HUES6 (cell line): ENCODE results near the gene VSIG10.

ENCODE experiments used
- H3K27ac ChIP-seq: 2 replicates; pipeline ENCODE4 v1.7.0; 2013; ENCODE audit warnings: low read depth, mild to moderate bottlenecking, low read length, inconsistent platforms
- H3K27me3 ChIP-seq: 2 replicates; pipeline ENCODE4 v1.6.1; 2013; ENCODE audit warnings: low read length; ENCODE audit not compliant: control insufficient read depth, insufficient read depth
- H3K36me3 ChIP-seq: 2 replicates; pipeline ENCODE4 v1.6.1; 2013; ENCODE audit warnings: low read length; ENCODE audit not compliant: control insufficient read depth, insufficient read depth
- H3K4me1 ChIP-seq: 2 replicates; pipeline ENCODE4 v1.6.1; 2013; ENCODE audit warnings: low read length; ENCODE audit not compliant: control insufficient read depth, insufficient read depth
- H3K4me3 ChIP-seq: 2 replicates; pipeline ENCODE4 v1.5.1; 2013; ENCODE audit warnings: low read depth, low read length
- H3K9ac ChIP-seq: one replicate; pipeline ENCODE4 v1.6.1; 2013; ENCODE audit warnings: mild to moderate bottlenecking, low read length
- H3K9me3 ChIP-seq: 2 replicates; pipeline ENCODE4 v1.6.1; 2013; ENCODE audit warnings: low read depth, low read length; ENCODE audit not compliant: control insufficient read depth, insufficient read depth

The VSIG10 gene

GRCh38 chr12:118107694-118108093 is 3.9 kb upstream of the VSIG10 start:
- H3K27me3 ChIP-seq: no peaks in the 10 kb centered on the region
- no peak overlapping the region for H3K9ac ChIP-seq
- H3K4me3 ChIP-seq: no peak overlapping the region
- no peak overlapping the region for H3K27ac ChIP-seq
- H3K36me3 ChIP-seq: no peaks in the 10 kb centered on the region
- H3K9me3 ChIP-seq: no peaks in the 10 kb centered on the region
- H3K4me1 ChIP-seq: peaks cover 5% of the 10 kb centered on the region; the same call in 1 of the 2 replicates

- Histone ChIP-seq H3K4me3 (no peak overlapping the region), H3K27me3 (no peaks in the 10 kb centered on the region), H3K27ac (no peak overlapping the region; the same call in 1 of the 2 replicates), H3K9me3 (no peaks in the 10 kb centered on the region), H3K4me1 (peaks cover 10% of the 10 kb centered on the region; the same call in 1 of the 2 replicates), H3K36me3 (no peaks in the 10 kb centered on the region; the same call in 1 of the 2 replicates), H3K9ac (peak overlapping the region; percentile 66)
Measured at GRCh38 chr12:118107011-118107410, 3.2 kb upstream of the VSIG10 start.

DNA sequence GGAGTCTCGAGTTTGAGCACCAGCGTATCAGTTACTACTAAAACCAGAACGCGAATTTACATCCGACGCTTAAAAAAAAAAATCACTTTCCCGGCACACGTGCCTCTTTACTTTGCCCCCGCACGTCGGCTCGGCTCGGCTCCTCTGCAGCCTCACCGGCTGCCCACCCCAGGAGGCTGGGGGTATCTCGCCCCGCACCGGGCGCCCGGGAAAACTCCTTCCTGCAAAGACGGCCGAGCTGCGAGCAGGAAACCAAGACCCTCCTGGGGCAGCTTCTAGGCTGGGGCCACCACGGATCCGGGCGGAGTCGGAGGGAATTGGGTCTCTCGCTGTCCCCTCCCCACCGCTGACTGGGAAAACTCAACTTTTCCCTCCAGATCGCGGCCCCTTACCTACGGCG is 610 bp downstream of the VSIG10 start:
- H3K27ac ChIP-seq: peak overlapping the region; percentile 94
- peaks cover 14% of the 10 kb centered on the region; the same call in 1 of the 2 replicates for H3K4me1 ChIP-seq
- no peaks in the 10 kb centered on the region for H3K9me3 ChIP-seq
- H3K36me3 ChIP-seq: peaks cover 9% of the 10 kb centered on the region
- H3K27me3 ChIP-seq: no peaks in the 10 kb centered on the region
- H3K4me3 ChIP-seq: peak overlapping the region; percentile 84
- peak overlapping the region; percentile 97 for H3K9ac ChIP-seq

DNA sequence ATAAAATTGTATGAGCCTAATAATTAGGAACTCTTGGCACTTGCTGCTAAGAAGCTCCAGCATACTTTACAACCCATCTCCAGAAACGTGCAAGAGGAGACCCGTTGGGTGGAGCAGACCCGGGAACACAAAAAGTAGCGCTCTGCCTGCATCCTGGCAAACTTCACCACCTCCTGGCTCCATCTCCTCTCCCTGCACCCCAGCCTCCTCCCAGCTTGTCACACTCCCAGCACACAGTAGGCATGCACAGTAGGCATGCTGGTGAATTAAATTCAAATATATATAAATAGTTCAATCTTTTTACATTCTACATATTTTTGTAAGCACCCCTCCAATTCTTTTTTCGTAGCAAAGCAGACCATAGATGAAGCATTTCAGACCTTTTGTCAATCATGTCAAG is 1.2 kb downstream of the VSIG10 start:
- H3K4me1 ChIP-seq: peaks cover 17% of the 10 kb centered on the region
- peaks cover 9% of the 10 kb centered on the region for H3K36me3 ChIP-seq
- H3K27ac ChIP-seq: peak overlapping the region; percentile 94; the same call in 1 of the 2 replicates
- H3K4me3 ChIP-seq: peak overlapping the region; percentile 84
- peak overlapping the region; percentile 97 for H3K9ac ChIP-seq
- H3K9me3 ChIP-seq: no peaks in the 10 kb centered on the region
- H3K27me3 ChIP-seq: no peaks in the 10 kb centered on the region

- Histone ChIP-seq H3K4me3 (peak overlapping the region; percentile 84), H3K9ac (peak overlapping the region; percentile 97), H3K27ac (no peak overlapping the region; the same call in 1 of the 2 replicates)
Measured at GRCh38 chr12:118102070-118102469, 1.7 kb downstream of the VSIG10 start.

DNA sequence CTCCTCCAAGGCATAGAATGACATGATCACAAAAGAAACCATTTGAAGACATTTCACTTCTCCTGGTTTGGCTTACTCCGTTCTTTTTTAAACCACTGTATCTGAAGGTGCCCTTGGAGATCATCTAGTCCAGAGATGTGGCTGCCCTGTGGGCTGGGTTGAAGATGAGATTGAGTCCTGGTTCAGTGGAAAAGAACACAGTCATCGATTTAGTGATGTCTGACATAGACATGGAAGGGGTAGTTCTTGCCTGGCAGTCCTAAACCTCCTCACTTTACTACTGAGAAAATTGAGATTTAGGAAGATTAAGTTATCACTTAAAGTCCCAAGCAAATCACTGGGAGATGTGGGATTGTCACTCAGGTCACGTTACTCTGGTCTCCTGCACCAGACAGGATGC is 2.8 kb downstream of the VSIG10 start:
- H3K4me1 ChIP-seq: peaks cover 12% of the 10 kb centered on the region
- peaks cover 12% of the 10 kb centered on the region for H3K36me3 ChIP-seq
- no peaks in the 10 kb centered on the region for H3K27me3 ChIP-seq
- no peak overlapping the region for H3K9ac ChIP-seq
- no peak overlapping the region for H3K27ac ChIP-seq
- no peak overlapping the region for H3K4me3 ChIP-seq
- H3K9me3 ChIP-seq: no peaks in the 10 kb centered on the region

More at GRCh38 chr12:118102070-118102469, 1.7 kb downstream of the VSIG10 start:
- Histone ChIP-seq H3K27me3 (no peaks in the 10 kb centered on the region), H3K36me3 (peaks cover 10% of the 10 kb centered on the region), H3K4me1 (peaks cover 14% of the 10 kb centered on the region), H3K9me3 (no peaks in the 10 kb centered on the region)

DNA sequence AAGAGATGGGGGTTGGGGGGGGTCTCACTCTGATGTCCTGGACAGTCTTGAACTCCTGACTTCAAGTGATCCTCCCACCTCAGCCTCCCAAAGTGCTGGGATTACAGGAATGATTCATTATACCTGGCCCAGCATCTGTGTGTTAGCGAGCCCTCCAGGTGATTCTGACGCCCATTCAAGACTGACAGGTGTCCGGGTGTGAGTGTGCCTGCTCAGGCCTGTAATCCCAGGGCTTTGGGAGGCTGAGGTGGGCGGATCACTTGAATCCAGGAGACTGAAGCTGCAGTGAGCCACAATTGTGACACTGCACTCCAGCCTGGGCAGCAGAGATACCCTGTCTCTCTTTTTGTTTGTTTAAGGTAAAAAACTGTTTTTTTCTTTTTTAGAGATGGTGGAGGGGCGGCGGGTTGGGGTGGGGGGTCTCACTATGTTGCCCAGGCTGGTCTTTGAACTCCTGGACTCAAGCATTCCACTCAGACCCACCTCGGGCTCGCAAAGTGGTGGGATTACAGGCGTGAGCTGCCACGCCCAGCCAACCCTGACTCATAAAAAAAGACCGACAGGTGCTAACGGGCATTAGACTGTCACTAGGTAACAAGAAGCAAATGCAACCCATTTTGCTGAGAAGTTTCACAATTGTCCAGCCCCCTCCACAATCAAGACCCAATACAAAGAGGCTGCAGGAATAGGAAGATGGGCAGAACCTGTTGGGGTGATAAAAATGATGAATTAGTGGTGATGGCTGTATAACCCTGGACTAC is 4.7 kb downstream of the VSIG10 start:
- H3K9ac ChIP-seq: no peak overlapping the region
- no peaks in the 10 kb centered on the region for H3K27me3 ChIP-seq
- no peaks in the 10 kb centered on the region for H3K9me3 ChIP-seq
- H3K27ac ChIP-seq: no peak overlapping the region
- peaks cover 26% of the 10 kb centered on the region for H3K36me3 ChIP-seq
- peaks cover 12% of the 10 kb centered on the region for H3K4me1 ChIP-seq
- H3K4me3 ChIP-seq: no peak overlapping the region

DNA sequence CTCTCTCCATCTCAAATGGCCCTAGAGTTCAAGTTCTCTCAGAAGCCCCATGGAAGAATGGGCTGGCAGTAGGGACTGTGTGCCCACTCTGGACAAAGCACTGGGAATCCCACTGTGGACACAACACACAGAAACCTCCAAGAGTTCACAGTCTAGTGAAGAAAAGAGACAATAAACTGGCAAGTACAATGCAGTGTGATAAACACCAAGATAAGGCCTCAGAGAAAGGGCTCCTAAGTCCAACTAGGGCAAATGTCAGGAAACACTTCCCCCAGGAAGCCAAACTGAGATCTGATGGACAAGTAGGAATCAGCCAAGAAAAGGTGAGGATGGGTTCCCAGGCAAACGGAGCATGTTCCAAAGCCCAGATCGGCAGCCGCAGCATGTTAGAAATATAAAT is 5.4 kb downstream of the VSIG10 start:
- H3K27me3 ChIP-seq: no peaks in the 10 kb centered on the region
- H3K9ac ChIP-seq: no peak overlapping the region
- H3K4me1 ChIP-seq: peaks cover 12% of the 10 kb centered on the region
- no peak overlapping the region for H3K4me3 ChIP-seq
- peaks cover 31% of the 10 kb centered on the region for H3K36me3 ChIP-seq
- H3K9me3 ChIP-seq: no peaks in the 10 kb centered on the region
- no peak overlapping the region for H3K27ac ChIP-seq

GRCh38 chr12:118094039-118094438 is 9.8 kb downstream of the VSIG10 start:
- Histone ChIP-seq H3K27ac (no peak overlapping the region), H3K4me3 (no peak overlapping the region), H3K9ac (no peak overlapping the region), H3K9me3 (no peaks in the 10 kb centered on the region), H3K36me3 (peaks cover 56% of the 10 kb centered on the region), H3K27me3 (no peaks in the 10 kb centered on the region), H3K4me1 (peaks cover 7% of the 10 kb centered on the region)

DNA sequence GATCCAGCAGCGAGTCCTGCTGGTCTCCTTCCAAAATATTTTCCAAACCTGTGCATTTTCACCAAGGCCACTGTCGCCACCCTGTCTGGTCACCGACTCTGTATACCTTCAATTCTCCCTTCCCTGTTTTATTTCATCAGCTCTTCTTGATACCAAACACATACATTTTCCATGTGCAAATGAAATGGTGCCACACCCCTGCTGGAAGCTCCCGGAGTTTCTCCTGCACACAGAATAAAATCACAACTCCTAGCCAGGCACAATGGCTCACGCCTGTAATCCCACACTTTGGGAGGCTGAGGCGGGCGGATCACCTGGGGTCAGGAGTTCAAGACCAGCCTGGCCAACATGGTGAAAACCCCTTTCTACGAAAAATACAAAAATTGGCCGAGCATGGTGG is 14.0 kb downstream of the VSIG10 start:
- no peak overlapping the region for H3K4me3 ChIP-seq
- H3K27ac ChIP-seq: no peak overlapping the region
- H3K4me1 ChIP-seq: 0 out of 2 replicates have a peak, but pooled peaks cover 3% of the 10 kb centered on the region
- no peaks in the 10 kb centered on the region for H3K27me3 ChIP-seq
- H3K36me3 ChIP-seq: peaks cover 72% of the 10 kb centered on the region
- H3K9ac ChIP-seq: no peak overlapping the region
- H3K9me3 ChIP-seq: no peaks in the 10 kb centered on the region

DNA sequence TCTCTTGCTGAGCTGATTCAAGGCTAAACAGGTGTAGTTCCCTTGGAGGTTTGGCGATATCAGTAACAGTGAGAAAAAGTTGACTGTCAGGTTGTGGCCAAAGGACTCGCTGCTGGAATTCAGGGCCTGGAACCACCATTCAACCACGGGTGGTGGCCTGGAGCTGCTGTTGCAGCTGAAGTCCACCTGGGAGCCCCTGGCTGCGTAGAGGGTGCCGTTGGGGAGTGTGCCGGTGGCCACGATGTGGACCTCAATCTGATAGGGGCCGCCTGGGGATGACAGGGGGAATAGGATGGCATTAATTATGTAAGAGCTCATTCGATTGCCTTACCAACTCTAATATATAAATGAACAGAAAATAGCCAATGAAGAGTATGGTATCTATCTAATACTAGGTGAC is 21.6 kb downstream of the VSIG10 start:
- 0 out of 2 replicates have a peak, but pooled peaks cover 3% of the 10 kb centered on the region for H3K4me1 ChIP-seq
- no peak overlapping the region for H3K9ac ChIP-seq
- no peak overlapping the region for H3K27ac ChIP-seq
- H3K36me3 ChIP-seq: peaks cover 79% of the 10 kb centered on the region
- H3K27me3 ChIP-seq: no peaks in the 10 kb centered on the region
- H3K9me3 ChIP-seq: no peaks in the 10 kb centered on the region
- no peak overlapping the region for H3K4me3 ChIP-seq
